ENCODE results near the gene FXYD7. TPM values are rescaled to one million over a fixed set of nuclear protein-coding genes. Genes with fewer than 3 reads are reported as not detected.

Gene FXYD7
- total and polyA plus RNA-seq, 9 of the 15 experiments (the other 6 are each of a cell fraction or from before 2014, with no cell fraction given), result 0.10 to 0.80 (median 0.31) TPM; not detected in 3

GRCh38 chr19:35146746-35147459 lies 3.8 kb downstream of the FXYD7 start:
- H3K9me3 ChIP-seq (replicated peaks; ENCODE audit: control insufficient read depth, insufficient read depth, low read depth, low read length), result no peaks in the 10 kb centered on the region
- H3K9me1 ChIP-seq (ENCODE audit: control insufficient read depth, insufficient read depth, low read length), result no peaks in the 10 kb centered on the region
- FAIRE-seq, result peak; percentile 26
- BruUV-seq (replicated peaks), result no TSS peak
- peaks cover 12% of the 10 kb centered on the region for H4K20me1 ChIP-seq (replicated peaks; ENCODE audit: control insufficient read depth, insufficient read depth, low read length)
- no peak overlapping the region for H3K4me2 ChIP-seq (ENCODE audit: insufficient read depth, low read length)
- CTCF ChIA-PET (ENCODE audit: low intra/inter-chr PET ratio), result no interaction called here
- intact Hi-C loops (cut with micrococcal nuclease) (no loop called here), in situ Hi-C loops (cut with MboI) (no loop called here)
- H3K79me2 ChIP-seq (ENCODE audit: control insufficient read depth, insufficient read depth, low read length), result peaks cover 2% of the 10 kb centered on the region; the same call in 1 of the 3 replicates
- DNase-seq (ENCODE audit: extremely low read depth in 1 of 4, low spot score in 3 of 4), result no peak
- H3K27me3 ChIP-seq (ENCODE audit: control insufficient read depth in 2 of 2, insufficient read depth in 2 of 2, low read length in 2 of 2), result no peaks in the 10 kb centered on the region
- no peak overlapping the region for H3K4me3 ChIP-seq
- H3K4me1 ChIP-seq (replicated peaks in 1 of 2; ENCODE audit: control insufficient read depth in 2 of 2, insufficient read depth in 2 of 2, low read length in 2 of 2), result peaks cover 8 to 28% of the 10 kb centered on the region in 2 experiments
- H3K27ac ChIP-seq (ENCODE audit: extremely low read depth, low read depth, low read length), result no peak overlapping the region
- H3K36me3 ChIP-seq (ENCODE audit: control insufficient read depth, insufficient read depth, low read length), result peaks cover 8% of the 10 kb centered on the region; the same call in 2 of the 3 replicates
- peak overlapping the region in 1 of 2 experiments; percentile 49; a peak in 1 of 4 replicates for H3K9ac ChIP-seq (ENCODE audit: insufficient read depth in 1 of 2, low read depth in 2 of 2, low read length in 2 of 2)
- ATAC-seq, result no peak
- WGBS (ENCODE audit: insufficient coverage, low coverage, missing lambda C conversion rate), result 66% methylated on average over 6 of the region's 7 CpGs
- POLR2A ChIA-PET, result no interaction called here
- no peak overlapping the region for H2AFZ ChIP-seq (ENCODE audit: low read depth, low read length)
- TF ChIP-seq BRD9 (IDR thresholded peaks at IDR 0.05; ENCODE audit: low read depth, partially characterized antibody), result no peak
- peak; percentile 57 for TF ChIP-seq PRDM10 (IDR thresholded peaks at IDR 0.05; ENCODE audit: partially characterized antibody)
- peak; percentile 46; the same call in 1 of the 2 replicates for TF ChIP-seq USF1 (CRISPR knock-in tag; IDR thresholded peaks at IDR 0.05)
- TF ChIP-seq CHD7 (IDR thresholded peaks at IDR 0.05; ENCODE audit: low read depth, low read length), result no peak
